DND-41 (cell line): ENCODE data around the gene KLHL3.

Source experiments
- ATAC-seq: fragments of 200-7000 bp; cut with Tn5 transposase; 3 replicates; pipeline ENCODE4 v1.9.1; 2021; ENCODE audit warnings: low read depth; ENCODE audit not compliant: insufficient read depth
- DNase-seq: peaks from one replicate; pipeline ENCODE4 v3.0.0-alpha.2; 2020
- H2AFZ ChIP-seq: 2 replicates; pipeline ENCODE4 v1.6.0; 2012; ENCODE audit warnings: low read depth, low read length
- H3K27ac ChIP-seq: 2 replicates; pipeline ENCODE4 v1.5.1; 2012; ENCODE audit warnings: low read length, inconsistent platforms
- H3K27me3 ChIP-seq: fragments of 200-600 bp; sonication (generic); 2 replicates; pipeline ENCODE4 v1.6.0; 2012; ENCODE audit warnings: low read length, mild to moderate bottlenecking, inconsistent platforms; ENCODE audit not compliant: insufficient read depth, poor library complexity
- H3K36me3 ChIP-seq: 2 replicates; pipeline ENCODE4 v1.5.1; 2012; ENCODE audit warnings: low read length, inconsistent platforms; ENCODE audit not compliant: insufficient read depth
- H3K4me1 ChIP-seq: 2 replicates; pipeline ENCODE4 v1.5.1; 2012; ENCODE audit warnings: mild to moderate bottlenecking, low read length; ENCODE audit not compliant: insufficient read depth
- H3K4me2 ChIP-seq: 2 replicates; pipeline ENCODE4 v1.6.0; 2012; ENCODE audit warnings: mild to moderate bottlenecking, moderate library complexity, low read length, inconsistent platforms; ENCODE audit not compliant: insufficient read depth
- H3K4me3 ChIP-seq, 2 experiments: fragments of 200-600 bp in 1 of 2; shearing (Covaris generic) in 1 of 2; 2 replicates each; pipeline ENCODE4 v1.5.1; 2012 to 2016; ENCODE audit warnings: inconsistent platforms in 2 of 2, low read length in 2 of 2, mild to moderate bottlenecking in 2 of 2, low read depth in 1 of 2, moderate library complexity in 1 of 2
- H3K79me2 ChIP-seq: 2 replicates; pipeline ENCODE4 v1.6.0; 2012; ENCODE audit warnings: low read length, inconsistent platforms; ENCODE audit not compliant: insufficient read depth
- H3K9ac ChIP-seq: 2 replicates; pipeline ENCODE4 v1.6.0; 2012; ENCODE audit warnings: low read depth, mild to moderate bottlenecking, inconsistent platforms, low read length, moderate library complexity
- H3K9me3 ChIP-seq: 2 replicates; pipeline ENCODE4 v1.5.1; 2012; ENCODE audit warnings: low read length, moderate library complexity, mild to moderate bottlenecking, inconsistent platforms; ENCODE audit not compliant: insufficient read depth, severe bottlenecking
- H4K20me1 ChIP-seq: 2 replicates; pipeline ENCODE4 v1.6.0; 2012; ENCODE audit warnings: low read length; ENCODE audit not compliant: insufficient read depth
- CTCF ChIP-seq: IDR thresholded peaks from 2 replicates; pipeline ENCODE4 v1.5.1; 2012; ENCODE audit warnings: borderline replicate concordance, low read length, moderate library complexity, mild to moderate bottlenecking; ENCODE audit not compliant: poor library complexity, severe bottlenecking; ENCODE audit errors: extremely low read depth
- EZH2 ChIP-seq: IDR thresholded peaks from 3 replicates; pipeline ENCODE4 v1.6.1; 2012; ENCODE audit warnings: borderline replicate concordance, low read depth, mild to moderate bottlenecking, moderate library complexity, low read length, inconsistent platforms; ENCODE audit not compliant: severe bottlenecking

Gene KLHL3

GRCh38 chr5:137613554-137614265 is 122.2 kb downstream of the KLHL3 start:
- ATAC-seq, result peak; percentile 42; the same call in 1 of the 3 replicates
- DNase-seq, result no peak
- H3K27me3 ChIP-seq, result peaks cover 3% of the 10 kb centered on the region
- H3K27ac ChIP-seq, result no peak overlapping the region
- H3K9ac ChIP-seq, result no peak overlapping the region
- no peaks in the 10 kb centered on the region for H3K4me1 ChIP-seq
- H3K4me2 ChIP-seq, result no peak overlapping the region
- H3K9me3 ChIP-seq, result no peaks in the 10 kb centered on the region
- TF ChIP-seq CTCF, result no peak
- TF ChIP-seq EZH2, result no peak
- H3K36me3 ChIP-seq, result no peaks in the 10 kb centered on the region
- H3K4me3 ChIP-seq, result no peak overlapping the region
- H3K79me2 ChIP-seq, result no peaks in the 10 kb centered on the region
- no peaks in the 10 kb centered on the region for H4K20me1 ChIP-seq
- no peak overlapping the region for H2AFZ ChIP-seq

- Histone ChIP-seq H3K27me3 (peaks cover 8% of the 10 kb centered on the region), H3K27ac (no peak overlapping the region), H4K20me1 (no peaks in the 10 kb centered on the region), H3K79me2 (no peaks in the 10 kb centered on the region), H3K9ac (no peak overlapping the region), H3K9me3 (no peaks in the 10 kb centered on the region), H3K4me3 (no peak overlapping the region), H3K36me3 (no peaks in the 10 kb centered on the region), H3K4me2 (no peak overlapping the region), H3K4me1 (no peaks in the 10 kb centered on the region), H2AFZ (no peak overlapping the region)
- no peak for ATAC-seq
- DNase-seq, result no peak
- no peak for TF ChIP-seq EZH2
- TF ChIP-seq CTCF, result no peak
Measured at GRCh38 chr5:137612576-137612975, 123.3 kb downstream of the KLHL3 start.

- no peaks in the 10 kb centered on the region for H3K4me1 ChIP-seq
- no peak overlapping the region for H2AFZ ChIP-seq
- peaks cover 14% of the 10 kb centered on the region for H3K27me3 ChIP-seq
- no peak overlapping the region for H3K4me2 ChIP-seq
- DNase-seq, result no peak
- no peaks in the 10 kb centered on the region for H3K9me3 ChIP-seq
- no peaks in the 10 kb centered on the region for H3K36me3 ChIP-seq
- TF ChIP-seq EZH2 (no peak), CTCF (no peak)
- ATAC-seq, result no peak
- no peak overlapping the region for H3K9ac ChIP-seq
- H3K27ac ChIP-seq, result no peak overlapping the region
- H4K20me1 ChIP-seq, result no peaks in the 10 kb centered on the region
- H3K79me2 ChIP-seq, result no peaks in the 10 kb centered on the region
- H3K4me3 ChIP-seq, result no peak overlapping the region
Measured at GRCh38 chr5:137611794-137612435, 124.0 kb downstream of the KLHL3 start.
